Measurements from ENCODE around the gene MFAP1.
A peak's percentile ranks its signal among the peaks of the same experiment; 100 is the strongest.

Gene MFAP1

DNA sequence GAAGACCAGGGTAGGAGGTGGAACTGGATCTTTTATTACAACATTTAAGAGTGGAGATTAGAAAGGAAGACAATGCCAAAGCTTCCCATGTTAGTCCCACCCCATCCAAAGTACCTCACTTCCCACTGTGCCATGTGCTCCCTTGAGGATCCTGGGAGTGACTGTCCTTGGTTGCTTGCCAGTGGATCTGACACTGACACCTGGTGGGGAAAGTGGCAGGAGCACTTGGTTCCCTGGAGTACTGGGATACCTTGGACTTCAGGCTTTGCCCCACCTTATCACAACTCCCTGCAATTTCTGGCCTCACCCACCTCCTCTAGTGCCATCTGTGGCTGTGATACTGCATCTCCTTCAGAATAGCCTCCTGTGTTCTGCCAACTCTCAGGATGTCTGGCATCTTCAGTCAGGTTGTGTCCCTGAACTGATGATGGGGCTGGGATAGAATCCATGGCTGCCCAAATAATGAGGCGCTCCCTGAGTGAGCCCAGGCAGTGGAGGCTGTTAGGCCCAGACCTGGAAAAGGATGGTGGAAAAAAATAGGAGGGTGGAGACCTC, 49.0 kb downstream of the MFAP1 start:
- Histone ChIP-seq H3K27ac (no peak overlapping the region), H3K4me3 (ENCODE audit: low read depth in 1 of 2, low read length in 1 of 2) (no peak overlapping the region)
- TF ChIP-seq, protein P1, sequence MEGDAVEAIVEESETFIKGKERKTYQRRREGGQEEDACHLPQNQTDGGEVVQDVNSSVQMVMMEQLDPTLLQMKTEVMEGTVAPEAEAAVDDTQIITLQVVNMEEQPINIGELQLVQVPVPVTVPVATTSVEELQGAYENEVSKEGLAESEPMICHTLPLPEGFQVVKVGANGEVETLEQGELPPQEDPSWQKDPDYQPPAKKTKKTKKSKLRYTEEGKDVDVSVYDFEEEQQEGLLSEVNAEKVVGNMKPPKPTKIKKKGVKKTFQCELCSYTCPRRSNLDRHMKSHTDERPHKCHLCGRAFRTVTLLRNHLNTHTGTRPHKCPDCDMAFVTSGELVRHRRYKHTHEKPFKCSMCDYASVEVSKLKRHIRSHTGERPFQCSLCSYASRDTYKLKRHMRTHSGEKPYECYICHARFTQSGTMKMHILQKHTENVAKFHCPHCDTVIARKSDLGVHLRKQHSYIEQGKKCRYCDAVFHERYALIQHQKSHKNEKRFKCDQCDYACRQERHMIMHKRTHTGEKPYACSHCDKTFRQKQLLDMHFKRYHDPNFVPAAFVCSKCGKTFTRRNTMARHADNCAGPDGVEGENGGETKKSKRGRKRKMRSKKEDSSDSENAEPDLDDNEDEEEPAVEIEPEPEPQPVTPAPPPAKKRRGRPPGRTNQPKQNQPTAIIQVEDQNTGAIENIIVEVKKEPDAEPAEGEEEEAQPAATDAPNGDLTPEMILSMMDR (IDR thresholded peaks at IDR 0.05): no peak

DNA sequence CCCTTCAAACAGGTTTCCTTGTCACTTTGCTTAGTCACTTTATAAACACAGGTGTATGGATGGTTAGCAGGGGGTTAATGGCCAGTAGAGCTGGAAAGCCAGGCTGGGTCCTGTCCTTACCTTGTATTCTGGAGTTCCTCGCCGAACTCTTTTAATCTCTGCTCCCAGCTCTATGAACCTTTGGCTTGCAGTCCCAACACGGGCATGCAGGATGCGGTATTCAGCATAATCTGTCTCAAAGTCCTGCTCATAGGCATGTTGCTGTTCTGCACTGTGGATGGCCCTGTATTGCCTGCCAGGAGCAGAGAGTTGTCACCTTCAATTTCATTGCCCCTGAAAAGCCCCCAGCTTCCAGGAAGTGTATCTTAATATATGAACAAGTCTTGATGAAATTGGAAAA, 50.4 kb downstream of the MFAP1 start:
- H3K4me3 ChIP-seq (ENCODE audit: low read depth in 1 of 2, low read length in 1 of 2): no peak overlapping the region
- no peak overlapping the region for H3K27ac ChIP-seq
- H3K9me3 ChIP-seq: no peaks in the 10 kb centered on the region
- H3K27me3 ChIP-seq: no peaks in the 10 kb centered on the region
- H3K4me1 ChIP-seq (ENCODE audit: control insufficient read depth in 1 of 2, insufficient read depth in 1 of 2, low read depth in 1 of 2, low read length in 1 of 2): peaks cover 16 to 23% of the 10 kb centered on the region in 2 experiments
- H3K36me3 ChIP-seq: peaks cover 36% of the 10 kb centered on the region
- TF ChIP-seq, protein P1 (IDR thresholded peaks at IDR 0.05): no peak

More for the DNA sequence above, 49.0 kb downstream of the MFAP1 start:
- Histone ChIP-seq H3K9me3 (no peaks in the 10 kb centered on the region), H3K27me3 (no peaks in the 10 kb centered on the region), H3K36me3 (peaks cover 29% of the 10 kb centered on the region), H3K4me1 (ENCODE audit: control insufficient read depth in 1 of 2, insufficient read depth in 1 of 2, low read depth in 1 of 2, low read length in 1 of 2) (peaks cover 16 to 23% of the 10 kb centered on the region in 2 experiments)

DNA sequence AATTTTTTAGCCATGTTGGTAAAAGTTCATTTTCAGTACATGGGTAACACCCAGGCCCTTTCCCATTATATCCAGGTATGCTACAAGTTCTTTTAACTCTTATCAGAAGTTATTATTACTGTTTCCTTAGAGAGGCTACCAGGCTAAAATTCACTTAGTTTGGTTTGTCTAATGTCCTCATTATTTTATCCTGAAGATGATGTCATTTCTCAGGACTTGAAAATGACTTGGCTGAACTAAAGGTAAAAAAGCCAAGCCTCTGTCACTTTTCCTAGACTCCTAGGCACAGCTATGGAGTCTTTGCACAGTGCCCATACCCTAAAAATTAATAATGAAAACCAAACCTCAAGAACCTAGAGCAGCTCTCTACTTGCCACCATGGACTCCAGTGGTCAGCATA, 51.9 kb downstream of the MFAP1 start:
- TF ChIP-seq, protein P1 (IDR thresholded peaks at IDR 0.05): no peak
- H3K9me3 ChIP-seq: no peaks in the 10 kb centered on the region

DNA sequence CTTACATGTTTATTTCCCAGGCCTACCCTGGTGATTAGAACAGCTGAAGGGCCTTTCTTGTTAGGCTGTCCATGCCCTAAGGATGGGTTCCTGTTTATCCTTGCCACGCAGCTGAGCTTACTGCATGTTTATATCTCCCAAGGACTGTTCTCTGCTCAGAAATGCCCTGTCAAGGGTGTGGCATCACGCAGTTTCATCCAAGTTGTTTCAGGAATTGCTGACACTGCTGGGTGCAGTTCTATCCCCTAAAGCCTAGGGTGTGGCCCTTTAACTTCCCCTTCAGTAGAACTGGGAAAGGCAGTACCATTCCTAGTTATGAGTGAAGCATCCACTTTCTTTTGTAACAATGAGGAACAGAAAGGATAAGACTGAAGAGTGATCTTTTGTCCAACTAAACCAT, 52.7 kb downstream of the MFAP1 start:
- no peak overlapping the region for H3K27ac ChIP-seq
- TF ChIP-seq, protein P1 (IDR thresholded peaks at IDR 0.05): no peak
- H3K36me3 ChIP-seq: peaks cover 58% of the 10 kb centered on the region
- H3K4me3 ChIP-seq (ENCODE audit: low read depth in 1 of 2, low read length in 1 of 2): no peak overlapping the region
- H3K4me1 ChIP-seq (ENCODE audit: control insufficient read depth in 1 of 2, insufficient read depth in 1 of 2, low read depth in 1 of 2, low read length in 1 of 2): peaks cover 6 to 9% of the 10 kb centered on the region in 2 experiments
- no peaks in the 10 kb centered on the region for H3K27me3 ChIP-seq
- H3K9me3 ChIP-seq: no peaks in the 10 kb centered on the region

More for the DNA sequence above, 51.9 kb downstream of the MFAP1 start:
- H3K4me1 ChIP-seq (ENCODE audit: control insufficient read depth in 1 of 2, insufficient read depth in 1 of 2, low read depth in 1 of 2, low read length in 1 of 2): peaks cover 10 to 16% of the 10 kb centered on the region in 2 experiments
- no peaks in the 10 kb centered on the region for H3K27me3 ChIP-seq
- H3K36me3 ChIP-seq: peaks cover 50% of the 10 kb centered on the region
- no peak overlapping the region for H3K27ac ChIP-seq
- H3K4me3 ChIP-seq (ENCODE audit: low read depth in 1 of 2, low read length in 1 of 2): no peak overlapping the region

DNA sequence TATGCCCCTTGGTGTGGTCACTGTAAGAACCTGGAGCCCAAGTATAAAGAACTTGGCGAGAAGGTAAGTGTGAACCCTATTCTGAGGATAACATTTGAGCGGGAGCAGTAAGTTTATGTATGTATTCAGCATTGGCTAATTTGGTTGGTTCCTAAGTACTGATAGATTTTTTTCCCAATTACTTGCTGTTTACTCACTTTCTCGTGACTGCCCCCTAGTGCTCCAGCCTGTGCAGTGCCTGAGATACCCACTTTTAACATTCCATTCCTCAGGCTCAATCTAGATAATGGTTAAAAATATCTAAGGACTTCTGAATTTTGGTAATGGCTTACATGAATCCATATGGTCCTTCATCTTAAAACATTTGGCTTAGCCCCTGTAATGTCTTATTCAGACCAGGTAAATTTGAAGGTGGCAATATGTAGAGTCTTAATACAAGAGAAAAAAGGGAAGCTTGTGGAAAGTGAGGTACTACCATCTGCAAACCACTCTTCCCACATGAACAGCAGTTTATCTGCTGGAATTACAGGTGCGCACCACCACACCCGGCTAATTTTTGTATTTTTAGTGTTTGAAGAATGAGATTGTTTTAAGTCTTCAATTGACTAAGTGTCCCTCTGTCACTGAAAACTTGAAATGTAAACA, 54.8 kb downstream of the MFAP1 start:
- TF ChIP-seq, protein P1 (IDR thresholded peaks at IDR 0.05): peak; percentile 82
- H3K36me3 ChIP-seq: peaks cover 79% of the 10 kb centered on the region
- H3K9me3 ChIP-seq: no peaks in the 10 kb centered on the region
- no peak overlapping the region for H3K4me3 ChIP-seq (ENCODE audit: low read depth in 1 of 2, low read length in 1 of 2)
- H3K27me3 ChIP-seq: no peaks in the 10 kb centered on the region
- H3K27ac ChIP-seq: peak overlapping the region; percentile 29
- H3K4me1 ChIP-seq (ENCODE audit: control insufficient read depth in 1 of 2, insufficient read depth in 1 of 2, low read depth in 1 of 2, low read length in 1 of 2): no peaks in the 10 kb centered on the region

Measured in neutrophil (primary cell).